ENCODE measurements around the gene MAP3K3. TPM values are rescaled to one million over a fixed set of nuclear protein-coding genes. Genes with fewer than 3 reads are reported as not detected.

MAP3K3 gene
- total RNA-seq, 2 donors from 2014 or later, result 44.0 to 72.0 TPM

DNA sequence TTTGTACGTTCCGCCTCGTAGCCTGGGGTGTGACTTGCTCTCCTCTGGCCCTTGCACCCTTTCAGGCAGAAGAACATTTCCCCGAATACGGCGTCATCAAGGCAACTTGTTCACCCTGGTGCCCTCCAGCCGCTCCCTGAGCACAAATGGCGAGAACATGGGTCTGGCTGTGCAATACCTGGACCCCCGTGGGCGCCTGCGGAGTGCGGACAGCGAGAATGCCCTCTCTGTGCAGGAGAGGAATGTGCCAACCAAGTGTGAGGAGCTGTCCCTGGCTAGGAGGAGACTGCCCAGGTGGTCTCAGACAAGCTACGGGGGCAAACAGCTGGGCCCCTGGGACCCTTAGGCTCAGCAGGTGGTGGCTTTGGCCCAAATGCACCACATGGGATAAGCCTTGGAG, 67.3 kb downstream of the MAP3K3 start:
- Histone ChIP-seq H3K27ac (no peak overlapping the region), H3K4me1 (replicated peaks) (peaks cover 14% of the 10 kb centered on the region), H3K27me3 (replicated peaks; ENCODE audit: insufficient read depth) (no peaks in the 10 kb centered on the region), H3K9me3 (no peaks in the 10 kb centered on the region), H3K36me3 (peaks cover 34 to 51% of the 10 kb centered on the region in 2 donors), H3K4me3 (no peak overlapping the region)
- no peak for TF ChIP-seq POLR2AphosphoS5 (IDR thresholded peaks at IDR 0.05)
- DNase-seq (ENCODE audit: low spot score), result no peak
- intact Hi-C loops (cut with DNase I), result no loop called here
- 95% methylated on average over 14 of the region's 14 CpGs for WGBS

DNA sequence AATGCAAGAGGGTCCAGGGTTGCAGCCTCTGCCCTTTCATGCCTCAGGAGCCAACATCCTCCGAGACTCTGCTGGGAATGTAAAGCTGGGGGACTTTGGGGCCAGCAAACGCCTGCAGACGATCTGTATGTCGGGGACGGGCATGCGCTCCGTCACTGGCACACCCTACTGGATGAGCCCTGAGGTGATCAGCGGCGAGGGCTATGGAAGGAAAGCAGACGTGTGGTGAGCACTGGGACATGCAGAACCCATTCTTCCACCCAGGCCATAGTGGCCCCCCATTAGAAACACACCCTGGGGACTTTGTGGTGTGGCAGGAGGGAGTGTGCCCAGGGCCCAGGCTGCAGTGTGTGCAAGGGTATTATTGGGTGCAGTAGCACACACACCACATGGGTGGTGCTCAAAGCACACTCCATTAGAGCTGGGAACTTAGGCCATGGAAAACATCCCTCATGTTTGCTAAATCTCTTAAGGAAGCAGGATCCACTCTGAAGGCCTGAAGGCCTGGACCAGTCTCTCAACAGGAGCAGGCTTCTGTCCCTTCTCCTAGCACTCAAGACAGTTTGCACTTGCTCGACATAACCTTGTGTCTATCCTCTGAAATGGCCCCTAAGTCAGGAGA, 70.1 kb downstream of the MAP3K3 start:
- Histone ChIP-seq H3K9me3 (no peaks in the 10 kb centered on the region), H3K4me1 (replicated peaks) (no peaks in the 10 kb centered on the region), H3K36me3 (peaks cover 34 to 52% of the 10 kb centered on the region in 2 donors), H3K4me3 (no peak overlapping the region), H3K27me3 (replicated peaks; ENCODE audit: insufficient read depth) (no peaks in the 10 kb centered on the region), H3K27ac (no peak overlapping the region)
- intact Hi-C loops (cut with DNase I), result no loop called here
- no peak for DNase-seq (ENCODE audit: low spot score)
- WGBS, result 90% methylated on average over 11 of the region's 11 CpGs
- TF ChIP-seq POLR2A (IDR thresholded peaks at IDR 0.05) (no peak), POLR2AphosphoS5 (IDR thresholded peaks at IDR 0.05) (no peak)
- TF ChIP-seq, protein P1, sequence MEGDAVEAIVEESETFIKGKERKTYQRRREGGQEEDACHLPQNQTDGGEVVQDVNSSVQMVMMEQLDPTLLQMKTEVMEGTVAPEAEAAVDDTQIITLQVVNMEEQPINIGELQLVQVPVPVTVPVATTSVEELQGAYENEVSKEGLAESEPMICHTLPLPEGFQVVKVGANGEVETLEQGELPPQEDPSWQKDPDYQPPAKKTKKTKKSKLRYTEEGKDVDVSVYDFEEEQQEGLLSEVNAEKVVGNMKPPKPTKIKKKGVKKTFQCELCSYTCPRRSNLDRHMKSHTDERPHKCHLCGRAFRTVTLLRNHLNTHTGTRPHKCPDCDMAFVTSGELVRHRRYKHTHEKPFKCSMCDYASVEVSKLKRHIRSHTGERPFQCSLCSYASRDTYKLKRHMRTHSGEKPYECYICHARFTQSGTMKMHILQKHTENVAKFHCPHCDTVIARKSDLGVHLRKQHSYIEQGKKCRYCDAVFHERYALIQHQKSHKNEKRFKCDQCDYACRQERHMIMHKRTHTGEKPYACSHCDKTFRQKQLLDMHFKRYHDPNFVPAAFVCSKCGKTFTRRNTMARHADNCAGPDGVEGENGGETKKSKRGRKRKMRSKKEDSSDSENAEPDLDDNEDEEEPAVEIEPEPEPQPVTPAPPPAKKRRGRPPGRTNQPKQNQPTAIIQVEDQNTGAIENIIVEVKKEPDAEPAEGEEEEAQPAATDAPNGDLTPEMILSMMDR (IDR thresholded peaks at IDR 0.05), result no peak

DNA sequence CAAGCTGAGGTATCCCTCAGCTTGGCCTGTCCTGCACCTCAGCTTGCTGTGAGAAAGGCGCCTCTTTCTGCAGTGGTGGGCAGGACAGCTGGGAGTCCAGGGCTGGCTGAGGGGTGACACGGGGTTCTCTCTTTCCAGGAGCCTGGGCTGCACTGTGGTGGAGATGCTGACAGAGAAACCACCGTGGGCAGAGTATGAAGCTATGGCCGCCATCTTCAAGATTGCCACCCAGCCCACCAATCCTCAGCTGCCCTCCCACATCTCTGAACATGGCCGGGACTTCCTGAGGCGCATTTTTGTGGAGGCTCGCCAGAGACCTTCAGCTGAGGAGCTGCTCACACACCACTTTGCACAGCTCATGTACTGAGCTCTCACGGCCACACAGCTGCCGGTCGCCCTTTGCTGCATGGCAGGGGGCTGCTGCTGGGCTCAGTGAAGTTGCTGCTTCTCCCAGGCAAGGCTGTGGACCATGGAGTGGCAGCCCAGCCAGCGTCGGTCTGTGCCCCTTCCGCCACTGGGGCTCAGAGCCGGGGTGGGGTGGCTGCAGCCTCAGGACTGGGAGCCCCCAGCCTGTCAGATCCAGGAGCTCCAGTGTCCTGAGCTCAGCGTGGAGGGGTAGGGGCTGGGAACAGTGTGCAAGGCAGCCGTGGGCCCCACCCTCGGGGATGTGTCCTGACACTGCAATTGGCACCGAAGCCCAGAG, 71.3 kb downstream of the MAP3K3 start:
- H3K9me3 ChIP-seq, result no peaks in the 10 kb centered on the region
- H3K27ac ChIP-seq, result no peak overlapping the region
- peaks cover 34 to 50% of the 10 kb centered on the region in 2 donors for H3K36me3 ChIP-seq
- no peaks in the 10 kb centered on the region for H3K27me3 ChIP-seq (replicated peaks; ENCODE audit: insufficient read depth)
- no peaks in the 10 kb centered on the region for H3K4me1 ChIP-seq (replicated peaks)
- no peak overlapping the region for H3K4me3 ChIP-seq
- intact Hi-C loops (cut with DNase I), result no loop called here
- WGBS, result 93% methylated on average over 17 of the region's 18 CpGs
- no peak for DNase-seq (ENCODE audit: low spot score)
- TF ChIP-seq POLR2AphosphoS5 (IDR thresholded peaks at IDR 0.05) (no peak), POLR2A (IDR thresholded peaks at IDR 0.05) (no peak)
- TF ChIP-seq, protein P1 (IDR thresholded peaks at IDR 0.05), result no peak

DNA sequence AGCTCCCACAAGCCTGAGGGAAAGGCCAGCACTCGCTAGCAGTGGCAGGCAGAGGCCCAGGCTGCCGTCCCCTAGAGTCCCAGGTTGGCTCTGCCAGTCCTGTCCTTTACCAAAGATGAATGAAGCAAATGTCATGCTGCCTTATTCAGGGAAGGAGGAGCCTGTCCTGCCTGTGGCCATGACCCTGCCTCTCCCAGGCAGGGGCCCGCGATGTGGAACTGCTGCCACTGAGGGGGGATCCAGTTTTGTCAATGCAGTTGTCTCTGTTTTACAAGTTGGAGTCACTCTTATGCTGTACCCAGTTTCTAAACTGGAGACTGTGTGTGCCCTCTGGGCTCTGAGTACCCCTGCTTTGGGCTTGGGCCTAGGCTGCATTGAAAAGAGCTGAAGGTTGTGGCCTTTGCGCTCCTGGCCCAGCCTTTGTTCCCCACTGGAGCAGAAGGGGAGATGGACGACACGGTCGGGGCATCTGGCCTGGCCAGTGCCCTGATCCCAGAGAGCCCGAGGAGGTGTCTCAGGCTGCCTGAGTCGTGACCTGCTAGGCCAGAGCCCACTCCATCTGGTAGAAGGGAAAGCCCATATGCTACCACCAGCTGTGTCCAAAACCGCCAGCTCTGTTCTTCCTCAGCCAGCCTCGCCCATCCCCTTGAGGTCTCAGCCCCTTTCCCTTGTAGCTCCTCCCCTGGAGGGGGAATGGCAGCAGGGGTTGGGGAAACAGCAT, 72.2 kb downstream of the MAP3K3 start:
- H3K27ac ChIP-seq, result no peak overlapping the region
- WGBS, result 89% methylated on average over 12 of the region's 12 CpGs
- no peaks in the 10 kb centered on the region for H3K4me1 ChIP-seq (replicated peaks)
- no peaks in the 10 kb centered on the region for H3K27me3 ChIP-seq (replicated peaks; ENCODE audit: insufficient read depth)
- H3K4me3 ChIP-seq, result no peak overlapping the region
- no peaks in the 10 kb centered on the region for H3K9me3 ChIP-seq
- no peak for DNase-seq (ENCODE audit: low spot score)
- TF ChIP-seq POLR2AphosphoS5 (IDR thresholded peaks at IDR 0.05), result no peak
- TF ChIP-seq POLR2A (IDR thresholded peaks at IDR 0.05), result no peak
- TF ChIP-seq, protein P1 (IDR thresholded peaks at IDR 0.05), result no peak
- intact Hi-C loops (cut with DNase I), result no loop called here
- peaks cover 29 to 42% of the 10 kb centered on the region in 2 donors for H3K36me3 ChIP-seq

DNA sequence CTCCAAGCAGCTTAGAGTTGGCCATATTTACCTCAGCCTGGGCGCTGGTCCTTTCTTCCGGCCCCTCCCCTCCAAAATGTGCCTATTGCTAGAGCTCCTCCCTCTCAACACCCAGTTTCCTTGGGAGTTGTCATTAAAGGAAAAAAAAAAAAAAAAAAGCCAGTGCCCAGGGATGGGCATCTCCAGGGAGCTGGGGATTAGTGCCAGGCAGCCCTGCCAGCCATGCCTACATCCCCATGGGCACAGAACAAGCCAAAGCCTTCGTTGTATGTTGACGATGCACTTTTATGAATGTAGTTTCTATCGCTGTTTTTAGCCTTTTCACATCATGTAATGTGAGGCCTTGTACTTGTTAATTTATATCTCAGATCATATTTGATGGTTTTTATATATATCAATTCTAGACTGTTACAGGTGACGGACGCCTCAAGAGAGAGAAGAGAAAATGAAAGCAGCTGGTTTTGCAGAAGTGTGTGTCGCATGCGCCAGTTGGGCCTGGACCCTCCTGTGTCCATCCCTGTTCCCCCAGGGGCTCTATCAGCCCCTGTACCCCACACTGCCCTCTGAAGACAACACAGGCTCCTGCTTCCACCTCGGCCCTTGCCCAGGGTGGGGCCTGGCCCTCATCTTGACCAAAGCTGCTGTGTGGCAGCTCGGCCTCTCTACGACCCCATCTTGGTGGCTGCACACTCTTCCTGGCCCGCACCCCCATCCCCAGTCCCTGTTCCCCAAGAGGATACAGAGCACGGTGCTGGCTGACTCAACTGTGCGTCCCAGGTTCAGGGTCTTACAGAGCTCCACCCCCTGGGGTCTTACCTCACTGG, 72.9 kb downstream of the MAP3K3 start:
- Histone ChIP-seq H3K4me1 (replicated peaks) (no peaks in the 10 kb centered on the region), H3K36me3 (peaks cover 21 to 37% of the 10 kb centered on the region in 2 donors)

More for the DNA sequence above, 72.9 kb downstream of the MAP3K3 start:
- Histone ChIP-seq H3K27ac (no peak overlapping the region), H3K27me3 (replicated peaks; ENCODE audit: insufficient read depth) (no peaks in the 10 kb centered on the region), H3K4me3 (no peak overlapping the region), H3K9me3 (no peaks in the 10 kb centered on the region)
- TF ChIP-seq POLR2A (IDR thresholded peaks at IDR 0.05) (no peak), POLR2AphosphoS5 (IDR thresholded peaks at IDR 0.05) (no peak)
- TF ChIP-seq, protein P1 (IDR thresholded peaks at IDR 0.05), result no peak
- 70% methylated on average over 15 of the region's 15 CpGs for WGBS
- no peak for DNase-seq (ENCODE audit: low spot score)
- intact Hi-C loops (cut with DNase I), result loop anchor here (5.0 kb wide), 2 partner anchors 73 to 268 kb away; partner anchors contain the start of gene MAP3K3
